ENCODE data around the gene SGMS1. TPM values are rescaled to one million over a fixed set of nuclear protein-coding genes. Genes with fewer than 3 reads are reported as not detected.

SGMS1 gene
- total and polyA plus RNA-seq, 2 experiments from 2014 or later = 15.0 to 34.7 TPM

GRCh38 chr10:50590935-50591334 is 32.8 kb downstream of the SGMS1 start:
- ATAC-seq (no peak), DNase-seq (ENCODE audit: low spot score) (no peak)
- H3K36me3 ChIP-seq (ENCODE audit: insufficient read depth) = no peaks in the 10 kb centered on the region
- Mint-ChIP-seq H3K4me3 (no peak overlapping the region), H3K9me3 (no peaks in the 10 kb centered on the region), H3K36me3 (ENCODE audit: low read depth) (peaks cover 14% of the 10 kb centered on the region; the same call in 2 of the 3 replicates), H3K27ac (peak overlapping the region; percentile 47; the same call in 1 of the 2 replicates), H3K4me1 (peaks cover 17% of the 10 kb centered on the region), H3K27me3 (ENCODE audit: insufficient read depth, low read depth, poor library complexity) (no peaks in the 10 kb centered on the region)
- peaks cover 11% of the 10 kb centered on the region; the same call in 1 of the 2 replicates for H4K20me1 ChIP-seq (replicated peaks; ENCODE audit: insufficient read depth)
- no peaks in the 10 kb centered on the region for H3F3A ChIP-seq (replicated peaks; ENCODE audit: low read depth)
- TF ChIP-seq ZNF114 (CRISPR knock-in tag; IDR thresholded peaks at IDR 0.05) (no peak), CREB1 (CRISPR knock-in tag; IDR thresholded peaks at IDR 0.05; ENCODE audit: low read depth) (no peak), STAT1 (IDR thresholded peaks at IDR 0.05; ENCODE audit: unreplicated experiment) (no peak), POLR2AphosphoS5 (IDR thresholded peaks at IDR 0.05; ENCODE audit: low read depth) (no peak), JUNB (IDR thresholded peaks at IDR 0.05; ENCODE audit: unreplicated experiment) (no peak), ETS1 (IDR thresholded peaks at IDR 0.05) (no peak), ZNF331 (CRISPR knock-in tag; IDR thresholded peaks at IDR 0.05; ENCODE audit: low read depth) (no peak), EZH2 (IDR thresholded peaks at IDR 0.05; ENCODE audit: low read depth, unreplicated experiment) (no peak), REST (IDR thresholded peaks at IDR 0.05; ENCODE audit: unreplicated experiment) (no peak), EZH2phosphoT487 (IDR thresholded peaks at IDR 0.05; ENCODE audit: unreplicated experiment) (no peak), ZNF462 (CRISPR knock-in tag; IDR thresholded peaks at IDR 0.05) (no peak), CTCF (conservative IDR thresholded peaks at IDR 0.05; ENCODE audit: low read depth in 2 of 2) (no peak), NANOG (IDR thresholded peaks at IDR 0.05; ENCODE audit: borderline replicate concordance) (no peak)
- peaks cover 11% of the 10 kb centered on the region; the same call in 1 of the 2 replicates for H3K4me1 ChIP-seq (ENCODE audit: insufficient read depth)
- H3K9me2 ChIP-seq (ENCODE audit: insufficient read depth) = no peaks in the 10 kb centered on the region
- no peak overlapping the region for H3K4me2 ChIP-seq
- no peak overlapping the region for H3K4me3 ChIP-seq
- no peak overlapping the region for H3K27ac ChIP-seq (ENCODE audit: low read depth)
- no peaks in the 10 kb centered on the region for H3K27me3 ChIP-seq (ENCODE audit: insufficient read depth)
- no peak overlapping the region for H2AFZ ChIP-seq
- H3K79me2 ChIP-seq (replicated peaks; ENCODE audit: insufficient read depth) = peaks cover 55% of the 10 kb centered on the region
